Measurements from ENCODE around the gene HGD. TPM values are rescaled to one million over a fixed set of nuclear protein-coding genes. Genes with fewer than 3 reads are reported as not detected.
A peak's percentile ranks its signal among the peaks of the same experiment; 100 is the strongest.

Gene HGD
- polyA plus RNA-seq, 3 donors: 0.29 to 0.38 TPM; not detected in 1

GRCh38 chr3:120661106-120661905 is 20.7 kb downstream of the HGD start:
- Histone ChIP-seq H3K4me1 (ENCODE audit: control insufficient read depth in 1 of 2, insufficient read depth in 2 of 2, low read length in 2 of 2) (peaks cover 15 to 18% of the 10 kb centered on the region in 2 donors), H2AFZ (ENCODE audit: insufficient read depth, low read depth, low read length, poor library complexity, severe bottlenecking) (no peak overlapping the region), H4K20me1 (ENCODE audit: insufficient read depth, low read length) (no peaks in the 10 kb centered on the region), H3K9ac (ENCODE audit: insufficient read depth, low read length, poor library complexity, severe bottlenecking) (no peak overlapping the region), H3K4me2 (replicated peaks; ENCODE audit: extremely low read depth, low read length, poor library complexity, severe bottlenecking) (no peak overlapping the region), H3K4me3 (replicated peaks in 1 of 3; ENCODE audit: low read depth in 2 of 3, low read length in 3 of 3) (no peak overlapping the region), H3K79me2 (ENCODE audit: insufficient read depth, low read length) (no peaks in the 10 kb centered on the region), H3K36me3 (replicated peaks in 1 of 2; ENCODE audit: control insufficient read depth in 1 of 2, insufficient read depth in 2 of 2, low read length in 2 of 2) (no peaks in the 10 kb centered on the region), H3K9me3 (replicated peaks in 1 of 2; ENCODE audit: control insufficient read depth in 1 of 2, insufficient read depth in 1 of 2, low read length in 2 of 2) (no peaks in the 10 kb centered on the region), H3K27me3 (ENCODE audit: control insufficient read depth in 2 of 2, insufficient read depth in 2 of 2, low read length in 2 of 2) (no peaks in the 10 kb centered on the region), H3K27ac (ENCODE audit: low read depth in 1 of 2, low read length in 2 of 2) (no peak overlapping the region)
- no CpG with 5 or more reads among the region's 2 CpGs for WGBS (ENCODE audit: insufficient coverage)
- peak overlapping the region in 1 of 7 donors; percentile 31 for H3K27ac Mint-ChIP-seq
- peaks cover 0 to 4% (median 0%) of the 10 kb centered on the region in 7 donors for H3K9me3 Mint-ChIP-seq
- intact Hi-C loops (cut with micrococcal nuclease): no loop called here
- no peak overlapping the region for H3K4me3 Mint-ChIP-seq
- no peak for TF ChIP-seq CTCF (IDR thresholded peaks at IDR 0.05)
- H3K27me3 Mint-ChIP-seq (ENCODE audit: low read depth in 3 of 3): peaks cover 0 to 3% (median 1%) of the 10 kb centered on the region in 3 donors
- peaks cover 11% of the 10 kb centered on the region for H3K4me1 Mint-ChIP-seq
- no peaks in the 10 kb centered on the region for H3K36me3 Mint-ChIP-seq
- no peak for DNase-seq

DNA sequence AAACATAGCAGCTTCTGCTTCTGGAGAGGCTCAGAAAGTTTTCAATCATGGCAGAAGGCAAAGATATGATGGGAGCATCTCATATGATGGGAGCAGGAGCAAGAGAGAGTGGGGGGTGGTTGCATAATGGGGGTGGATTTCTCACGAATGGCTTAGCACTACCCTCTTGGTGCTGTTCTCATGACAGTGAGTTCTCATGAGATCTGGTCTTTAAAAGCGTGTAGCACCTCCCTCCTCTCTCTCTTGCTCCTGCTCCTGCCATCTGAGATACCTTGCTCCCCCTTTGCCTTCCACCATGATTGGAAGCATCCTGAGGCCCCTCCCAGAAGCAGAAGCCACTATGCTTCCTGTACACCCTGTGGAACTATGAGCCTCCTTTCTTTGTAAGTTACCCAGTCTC is 22.2 kb downstream of the HGD start:
- Histone ChIP-seq H3K27ac (ENCODE audit: low read depth in 1 of 2, low read length in 2 of 2) (peak overlapping the region in 1 of 2 donors; percentile 30), H3K4me2 (replicated peaks; ENCODE audit: extremely low read depth, low read length, poor library complexity, severe bottlenecking) (no peak overlapping the region), H3K79me2 (ENCODE audit: insufficient read depth, low read length) (no peaks in the 10 kb centered on the region), H3K36me3 (replicated peaks in 1 of 2; ENCODE audit: control insufficient read depth in 1 of 2, insufficient read depth in 2 of 2, low read length in 2 of 2) (no peaks in the 10 kb centered on the region), H3K9me3 (replicated peaks in 1 of 2; ENCODE audit: control insufficient read depth in 1 of 2, insufficient read depth in 1 of 2, low read length in 2 of 2) (no peaks in the 10 kb centered on the region), H3K4me3 (replicated peaks in 1 of 3; ENCODE audit: low read depth in 2 of 3, low read length in 3 of 3) (no peak overlapping the region), H3K27me3 (ENCODE audit: control insufficient read depth in 2 of 2, insufficient read depth in 2 of 2, low read length in 2 of 2) (no peaks in the 10 kb centered on the region), H3K9ac (ENCODE audit: insufficient read depth, low read length, poor library complexity, severe bottlenecking) (no peak overlapping the region), H3K4me1 (ENCODE audit: control insufficient read depth in 1 of 2, insufficient read depth in 2 of 2, low read length in 2 of 2) (peaks cover 15 to 18% of the 10 kb centered on the region in 2 donors), H2AFZ (ENCODE audit: insufficient read depth, low read depth, low read length, poor library complexity, severe bottlenecking) (no peak overlapping the region), H4K20me1 (ENCODE audit: insufficient read depth, low read length) (no peaks in the 10 kb centered on the region)
- peaks cover 0 to 4% (median 0%) of the 10 kb centered on the region in 7 donors for H3K9me3 Mint-ChIP-seq
- H3K36me3 Mint-ChIP-seq: no peaks in the 10 kb centered on the region
- H3K27ac Mint-ChIP-seq: peak overlapping the region in 2 of 7 donors; percentile 38 to 58
- TF ChIP-seq CTCF (IDR thresholded peaks at IDR 0.05): no peak
- H3K4me1 Mint-ChIP-seq: peaks cover 11% of the 10 kb centered on the region
- WGBS (ENCODE audit: insufficient coverage): 100% methylated on average over 1 of the region's 2 CpGs
- peaks cover 0 to under 1% (median under 1%) of the 10 kb centered on the region in 3 donors for H3K27me3 Mint-ChIP-seq (ENCODE audit: low read depth in 3 of 3)
- intact Hi-C loops (cut with micrococcal nuclease): no loop called here
- H3K4me3 Mint-ChIP-seq: no peak overlapping the region
- no peak for DNase-seq

All from CD14-positive monocyte (primary cell).